Activated CD4-positive, alpha-beta T cell treated with anti-CD3 and anti-CD28 coated beads, Interleukin-2, Interleukin-6, amounts not matched to agents 100 ng/mL and 50 ng/mL, durations not matched to agents 16 hours and 8 hours (primary cell): ENCODE results near the gene RNASE11.
"Not testable (repeated sequence)": the region's sequence is repeated elsewhere in the genome, so short reads cannot be mapped to it uniquely, and the experiment has no call there.

Experiments used
- DNase-seq: peaks from one replicate; pipeline ENCODE4 v3.0.0-alpha.2; 2020

Gene RNASE11

GRCh38 chr14:20578325-20578724, 9.5 kb downstream of the RNASE11 start:
- no peak for DNase-seq

- DNase-seq, result not testable (repeated sequence)
These were observed 15.3 kb downstream of the RNASE11 start for GRCh38 chr14:20572382-20572990.

- DNase-seq, result not testable (repeated sequence)
These were observed 17.1 kb downstream of the RNASE11 start for GRCh38 chr14:20570720-20571119.

- DNase-seq, result not testable (repeated sequence)
These were observed 17.9 kb downstream of the RNASE11 start for GRCh38 chr14:20569865-20570264.

- no peak for DNase-seq
These were observed 18.7 kb downstream of the RNASE11 start for GRCh38 chr14:20569066-20569465.

GRCh38 chr14:20568393-20568792, 19.4 kb downstream of the RNASE11 start:
- DNase-seq, result no peak

GRCh38 chr14:20567199-20567598, 20.6 kb downstream of the RNASE11 start:
- DNase-seq, result not testable (repeated sequence)

GRCh38 chr14:20564501-20564997, 23.3 kb downstream of the RNASE11 start:
- no peak for DNase-seq

GRCh38 chr14:20563971-20564370, 23.8 kb downstream of the RNASE11 start:
- no peak for DNase-seq

- DNase-seq, result no peak
These were observed 26.8 kb downstream of the RNASE11 start, which contains the start of gene RNASE9 for GRCh38 chr14:20560961-20561360. RNASE9 (minus strand) TSS chr14:20561047.

- DNase-seq, result no peak
These were observed 28.3 kb downstream of the RNASE11 start for GRCh38 chr14:20559461-20559904.

GRCh38 chr14:20557212-20557542, 30.6 kb downstream of the RNASE11 start:
- no peak for DNase-seq

- no peak for DNase-seq
These were observed 31.1 kb downstream of the RNASE11 start for GRCh38 chr14:20556500-20557211.

GRCh38 chr14:20555845-20556244, 32.0 kb downstream of the RNASE11 start:
- no peak for DNase-seq

- DNase-seq, result no peak
These were observed 34.8 kb downstream of the RNASE11 start for GRCh38 chr14:20553024-20553423.

- no peak for DNase-seq
These were observed 36.2 kb downstream of the RNASE11 start for GRCh38 chr14:20551606-20552005.

- no peak for DNase-seq
These were observed 36.9 kb downstream of the RNASE11 start for GRCh38 chr14:20550926-20551325.

- no peak for DNase-seq
These were observed 39.2 kb downstream of the RNASE11 start for GRCh38 chr14:20548414-20549158.

GRCh38 chr14:20546877-20547276, 40.9 kb downstream of the RNASE11 start:
- DNase-seq, result no peak

- no peak for DNase-seq
These were observed 47.9 kb downstream of the RNASE11 start for GRCh38 chr14:20539906-20540305.
